ENCODE results near the gene ACTR1B.

- TF ChIP-seq EZH2 (IDR thresholded peaks at IDR 0.05; ENCODE audit: borderline replicate concordance, low read depth, low read length, poor library complexity, severe bottlenecking) (no peak), CTCF (conservative IDR thresholded peaks at IDR 0.05; ENCODE audit: low read depth, low read length) (no peak)
These were observed 47.5 kb upstream of the ACTR1B start for GRCh38 chr2:97711394-97711711.

All from A673 (cell line).